Cardiac fibroblast (primary cell): ENCODE data around the gene EXOC2.

Experiments used
- DNase-seq, 2 donors: peaks; one replicate each; pipeline versions ENCODE4 v3.0.0 to v3.0.0-alpha.2; 2010; ENCODE audit warnings: low read depth in 2 of 2
- H3K4me3 ChIP-seq, 2 donors: replicated peaks in 1 of 2; 1 replicate in 1 of 2; 2 replicates in 1 of 2; pipeline ENCODE4 v1.5.1; 2011; ENCODE audit warnings: low read depth in 2 of 2, low read length in 2 of 2, mild to moderate bottlenecking in 2 of 2, moderate library complexity in 1 of 2
- CTCF ChIP-seq: IDR thresholded peaks from one replicate; pipeline ENCODE4 v1.5.1; 2011; ENCODE audit warnings: low read depth, mild to moderate bottlenecking, low read length, inconsistent platforms

Gene EXOC2

GRCh38 chr6:693723-694009, 727 bp upstream of the EXOC2 start:
- H3K4me3 ChIP-seq: peak overlapping the region; percentile 87 to 97
- TF ChIP-seq CTCF: no peak
- no peak for DNase-seq

GRCh38 chr6:692356-692851, 535 bp downstream of the EXOC2 start:
- DNase-seq: peak; percentile 33 to 50
- H3K4me3 ChIP-seq: peak overlapping the region; percentile 87 to 97
- TF ChIP-seq CTCF: no peak

- no peak overlapping the region for H3K4me3 ChIP-seq
Observed at GRCh38 chr6:689223-689622, 3.7 kb downstream of the EXOC2 start.

DNA sequence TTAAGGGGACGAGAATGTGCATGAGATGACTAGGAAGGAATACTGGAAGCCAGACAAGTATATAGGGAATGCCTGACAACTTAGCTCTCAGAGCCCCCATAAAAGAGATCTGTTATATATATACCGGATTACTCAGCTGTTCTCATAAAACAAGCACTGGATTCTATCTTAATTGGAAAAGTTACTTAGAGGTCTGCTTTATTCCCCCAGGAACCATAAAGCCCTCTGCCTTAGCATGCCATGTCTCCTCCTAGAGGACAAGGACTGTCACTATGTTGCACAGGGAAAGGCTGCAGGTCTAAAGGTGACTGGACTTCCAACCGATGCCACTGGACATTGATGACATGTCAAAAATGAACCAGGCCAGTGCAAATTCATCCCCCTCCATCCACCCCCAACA, 6.4 kb downstream of the EXOC2 start:
- peak in 1 of 2 donors; percentile 25 for DNase-seq
- peak; percentile 16 for TF ChIP-seq CTCF
- no peak overlapping the region for H3K4me3 ChIP-seq

More at GRCh38 chr6:689223-689622, 3.7 kb downstream of the EXOC2 start:
- TF ChIP-seq CTCF: no peak
- DNase-seq: no peak

DNA sequence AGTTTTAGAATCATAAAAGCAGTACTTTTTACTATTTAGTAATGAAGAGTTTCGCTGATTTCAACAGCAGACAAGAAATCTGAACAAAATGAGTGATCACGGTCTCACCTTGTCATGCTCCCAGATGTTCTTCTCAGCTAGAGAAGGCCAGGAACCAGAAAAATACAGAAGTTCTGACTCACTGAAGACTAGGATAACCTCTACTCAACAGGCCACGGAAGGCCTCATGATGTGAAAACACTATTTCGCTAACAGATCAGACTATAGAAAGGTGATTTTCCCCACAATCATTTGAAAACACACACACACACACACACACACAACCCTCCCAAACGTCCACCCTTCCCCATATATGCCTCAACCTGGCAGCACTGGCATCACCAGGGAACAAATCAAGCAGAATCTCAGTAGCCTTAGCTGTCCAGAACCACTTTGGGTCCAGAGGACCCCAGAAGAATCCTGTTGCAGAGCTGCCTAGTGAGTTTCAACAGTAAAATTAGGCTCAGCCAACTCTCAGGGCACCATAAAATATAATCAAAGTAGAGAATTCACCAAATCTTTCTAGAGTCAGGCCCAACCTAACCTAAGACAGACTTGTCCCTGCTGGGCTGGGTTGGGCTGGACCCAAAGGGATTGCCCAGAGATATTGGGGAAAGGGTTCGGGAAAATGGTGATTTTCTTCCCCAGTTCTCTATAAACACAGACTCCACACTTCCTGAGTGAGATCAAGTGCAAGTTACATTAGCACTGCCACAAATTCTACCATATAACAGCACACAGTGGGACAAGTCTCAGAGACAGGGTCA, 7.9 kb downstream of the EXOC2 start:
- no peak overlapping the region for H3K4me3 ChIP-seq
- DNase-seq: peak; percentile 36 to 76
- no peak for TF ChIP-seq CTCF

GRCh38 chr6:683742-684440, 9.0 kb downstream of the EXOC2 start:
- peak overlapping the region; percentile 14 to 48 for H3K4me3 ChIP-seq
- TF ChIP-seq CTCF: no peak
- DNase-seq: peak; percentile 69 to 71
